GM18867 (cell line): ENCODE data around the gene R3HDM1.

Source experiments
- ATAC-seq: cut with Tn5 transposase; IDR thresholded peaks from one replicate; pipeline ENCODE4 v1.9.1; 2021; ENCODE audit warnings: mild to moderate bottlenecking, moderate library complexity; ENCODE audit not compliant: unreplicated experiment

Gene R3HDM1

DNA sequence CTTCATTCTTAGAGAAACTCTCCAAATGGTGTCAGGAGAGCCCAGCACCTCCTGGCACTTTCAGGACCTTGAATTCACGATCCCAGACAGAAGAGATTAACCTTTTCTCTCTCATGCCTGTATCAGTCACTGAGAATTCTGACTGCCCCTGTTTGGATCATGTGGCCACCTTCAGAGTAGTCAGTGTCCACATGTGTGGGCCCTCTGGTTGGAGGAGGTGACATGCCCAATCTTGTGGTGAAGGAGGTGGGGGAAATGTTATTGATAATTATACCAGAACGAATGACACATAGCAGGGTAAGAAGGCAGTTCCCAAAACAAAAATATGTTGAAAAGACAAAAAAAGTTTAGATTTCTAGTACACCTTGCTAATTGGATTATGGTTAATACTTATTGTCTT lies 242.0 kb downstream of the R3HDM1 start:
- no peak for ATAC-seq

DNA sequence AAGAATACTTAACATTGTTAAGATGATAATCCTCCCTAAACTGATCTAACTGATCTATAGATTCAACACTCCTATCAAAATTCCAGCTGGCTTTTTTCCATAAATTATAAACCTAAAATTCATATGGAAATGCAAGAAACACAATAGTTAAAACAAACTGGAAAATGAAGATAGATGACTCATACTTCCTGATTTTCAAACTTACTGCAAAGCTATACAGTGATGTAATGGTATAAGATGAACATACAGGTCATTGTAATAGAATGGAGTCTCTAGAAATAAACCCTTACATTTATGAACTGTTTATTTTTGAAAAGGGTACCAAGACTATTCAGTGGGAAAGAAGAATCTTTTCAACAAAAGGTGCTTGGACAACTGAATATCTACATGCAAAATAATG lies 242.6 kb downstream of the R3HDM1 start:
- no peak for ATAC-seq
